ENCODE data around the gene HIRA. TPM values are rescaled to one million over a fixed set of nuclear protein-coding genes. Genes with fewer than 3 reads are reported as not detected.

HIRA gene
- total and polyA plus RNA-seq, 8 donors, result 6.4 to 47.2 (median 12.6) TPM

DNA sequence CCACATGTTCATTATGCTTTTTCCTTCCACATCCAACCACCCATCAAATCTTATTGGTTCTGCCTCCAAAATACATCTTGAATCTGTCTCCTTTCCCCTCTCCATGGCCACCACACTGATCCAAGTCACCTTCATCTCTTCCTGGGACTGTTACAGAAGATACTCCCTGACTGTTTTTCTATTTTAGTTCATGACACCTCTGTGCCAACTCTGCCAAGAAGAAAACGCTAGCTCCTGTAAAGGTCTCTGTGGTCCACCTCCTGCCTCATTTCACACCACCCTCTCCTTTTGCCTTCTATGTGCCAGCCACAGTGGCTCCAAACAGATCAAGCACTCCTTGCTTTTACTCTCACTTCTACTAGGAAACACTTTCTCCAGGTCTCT, 81.1 kb downstream of the HIRA start:
- no peak for DNase-seq
- Histone ChIP-seq H3K4me3 (no peak overlapping the region), H3K27me3 (no peaks in the 10 kb centered on the region), H3K4me1 (no peaks in the 10 kb centered on the region), H3K9me3 (no peaks in the 10 kb centered on the region), H3K36me3 (peaks cover 71 to 100% (median 100%) of the 10 kb centered on the region in 4 donors), H3K27ac (no peak overlapping the region)
- WGBS, 5 donors, result 90 to 100% (median 93%) methylated on average over 1 of the region's 1 CpG
- TF ChIP-seq POLR2AphosphoS5 (IDR thresholded peaks at IDR 0.05) (no peak), POLR2A (IDR thresholded peaks at IDR 0.05) (no peak), EP300 (IDR thresholded peaks at IDR 0.05) (no peak)
- intact Hi-C loops (cut with DNase I; ENCODE audit: low total_unique reads), result no loop called here

GRCh38 chr22:19349778-19350475, 81.6 kb downstream of the HIRA start:
- Histone ChIP-seq H3K9me3 (no peaks in the 10 kb centered on the region), H3K36me3 (peaks cover 68 to 100% (median 100%) of the 10 kb centered on the region in 4 donors), H3K27me3 (no peaks in the 10 kb centered on the region), H3K4me1 (no peaks in the 10 kb centered on the region), H3K4me3 (no peak overlapping the region), H3K27ac (no peak overlapping the region)
- intact Hi-C loops (cut with DNase I; ENCODE audit: low total_unique reads), result no loop called here
- WGBS, 5 donors, result 90 to 97% (median 94%) methylated on average over 5 of the region's 5 CpGs
- no peak for TF ChIP-seq POLR2AphosphoS5 (IDR thresholded peaks at IDR 0.05)
- no peak for TF ChIP-seq POLR2A (IDR thresholded peaks at IDR 0.05)
- TF ChIP-seq, protein P1, sequence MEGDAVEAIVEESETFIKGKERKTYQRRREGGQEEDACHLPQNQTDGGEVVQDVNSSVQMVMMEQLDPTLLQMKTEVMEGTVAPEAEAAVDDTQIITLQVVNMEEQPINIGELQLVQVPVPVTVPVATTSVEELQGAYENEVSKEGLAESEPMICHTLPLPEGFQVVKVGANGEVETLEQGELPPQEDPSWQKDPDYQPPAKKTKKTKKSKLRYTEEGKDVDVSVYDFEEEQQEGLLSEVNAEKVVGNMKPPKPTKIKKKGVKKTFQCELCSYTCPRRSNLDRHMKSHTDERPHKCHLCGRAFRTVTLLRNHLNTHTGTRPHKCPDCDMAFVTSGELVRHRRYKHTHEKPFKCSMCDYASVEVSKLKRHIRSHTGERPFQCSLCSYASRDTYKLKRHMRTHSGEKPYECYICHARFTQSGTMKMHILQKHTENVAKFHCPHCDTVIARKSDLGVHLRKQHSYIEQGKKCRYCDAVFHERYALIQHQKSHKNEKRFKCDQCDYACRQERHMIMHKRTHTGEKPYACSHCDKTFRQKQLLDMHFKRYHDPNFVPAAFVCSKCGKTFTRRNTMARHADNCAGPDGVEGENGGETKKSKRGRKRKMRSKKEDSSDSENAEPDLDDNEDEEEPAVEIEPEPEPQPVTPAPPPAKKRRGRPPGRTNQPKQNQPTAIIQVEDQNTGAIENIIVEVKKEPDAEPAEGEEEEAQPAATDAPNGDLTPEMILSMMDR (IDR thresholded peaks at IDR 0.05), result no peak
- TF ChIP-seq EP300 (IDR thresholded peaks at IDR 0.05), result no peak
- no peak for DNase-seq

DNA sequence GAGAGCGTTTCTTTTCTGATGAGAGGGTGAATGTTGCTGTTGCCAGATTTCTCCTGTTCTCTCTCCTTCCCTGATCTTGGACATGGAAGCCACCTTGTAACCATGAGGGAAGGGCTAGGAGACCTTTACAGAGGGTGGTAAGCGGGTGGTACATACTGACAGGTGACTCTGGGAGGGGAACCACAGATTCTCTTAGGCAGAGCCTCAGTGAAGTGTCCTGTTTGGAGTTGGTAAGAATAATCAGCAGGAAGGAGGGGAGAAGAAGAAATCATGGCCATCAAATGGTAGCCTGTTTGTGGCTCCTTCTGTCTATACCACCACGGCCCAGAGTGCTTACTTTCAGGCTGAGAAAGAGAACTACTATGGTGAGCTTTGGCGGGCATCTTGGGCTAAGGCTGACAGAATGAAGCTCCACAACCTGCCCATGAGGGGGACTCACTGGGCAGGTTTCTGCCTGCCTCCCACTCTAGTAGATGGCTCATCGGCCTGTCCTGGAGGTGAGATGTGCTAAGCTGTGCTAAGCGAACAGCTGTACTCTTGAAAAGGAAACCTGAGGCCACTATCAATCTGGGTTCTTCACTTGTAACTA, 84.8 kb downstream of the HIRA start:
- no peaks in the 10 kb centered on the region for H3K4me1 ChIP-seq
- DNase-seq, result no peak
- no peaks in the 10 kb centered on the region for H3K27me3 ChIP-seq
- intact Hi-C loops (cut with DNase I; ENCODE audit: low total_unique reads), result no loop called here
- peaks cover 54 to 98% (median 94%) of the 10 kb centered on the region in 4 donors for H3K36me3 ChIP-seq
- H3K9me3 ChIP-seq, result no peaks in the 10 kb centered on the region
- no peak overlapping the region for H3K27ac ChIP-seq
- 97 to 99% (median 98%) methylated on average over 6 of the region's 6 CpGs for WGBS, 5 donors
- no peak overlapping the region for H3K4me3 ChIP-seq
- no peak for TF ChIP-seq EP300 (IDR thresholded peaks at IDR 0.05)
- no peak for TF ChIP-seq POLR2AphosphoS5 (IDR thresholded peaks at IDR 0.05)
- TF ChIP-seq POLR2A (IDR thresholded peaks at IDR 0.05), result no peak
- TF ChIP-seq, protein P1 (IDR thresholded peaks at IDR 0.05), result no peak

GRCh38 chr22:19344420-19344819, 87.1 kb downstream of the HIRA start:
- no peak for DNase-seq
- Histone ChIP-seq H3K36me3 (peaks cover 37 to 98% (median 91%) of the 10 kb centered on the region in 4 donors), H3K4me3 (no peak overlapping the region), H3K27ac (no peak overlapping the region), H3K27me3 (no peaks in the 10 kb centered on the region), H3K4me1 (no peaks in the 10 kb centered on the region), H3K9me3 (no peaks in the 10 kb centered on the region)
- intact Hi-C loops (cut with DNase I; ENCODE audit: low total_unique reads), result no loop called here
- 86 to 94% (median 88%) methylated on average over 1 of the region's 1 CpG for WGBS, 5 donors
- TF ChIP-seq, protein P1 (IDR thresholded peaks at IDR 0.05), result no peak
- TF ChIP-seq POLR2AphosphoS5 (IDR thresholded peaks at IDR 0.05) (no peak), POLR2A (IDR thresholded peaks at IDR 0.05) (no peak), EP300 (IDR thresholded peaks at IDR 0.05) (no peak)

DNA sequence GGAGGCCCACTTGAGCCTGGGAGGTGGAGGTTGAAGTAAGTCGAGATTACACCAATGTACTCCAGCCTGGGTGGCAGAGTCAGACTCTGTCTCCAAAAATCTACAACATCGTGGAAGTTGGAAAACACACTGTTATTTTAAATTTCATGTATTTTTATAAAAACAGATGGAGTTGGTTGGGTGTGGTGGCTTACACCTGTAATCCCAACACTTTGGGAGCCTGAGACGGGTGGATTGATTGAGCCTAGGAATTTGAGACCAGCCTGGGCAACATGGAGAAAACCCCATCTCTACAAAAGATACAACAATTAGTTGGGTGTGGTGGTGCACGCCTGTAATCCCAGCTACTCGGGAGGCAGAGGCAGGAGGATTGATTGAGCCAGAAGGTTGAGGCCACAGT, 88.1 kb downstream of the HIRA start:
- H3K27me3 ChIP-seq, result no peaks in the 10 kb centered on the region
- H3K27ac ChIP-seq, result no peak overlapping the region
- peaks cover 0 to 4% (median 3%) of the 10 kb centered on the region in 4 donors for H3K9me3 ChIP-seq
- no peak overlapping the region for H3K4me3 ChIP-seq
- 93 to 99% (median 97%) methylated on average over 5 of the region's 5 CpGs for WGBS, 5 donors
- no peaks in the 10 kb centered on the region for H3K4me1 ChIP-seq
- H3K36me3 ChIP-seq, result peaks cover 42 to 98% (median 91%) of the 10 kb centered on the region in 4 donors
- TF ChIP-seq EP300 (IDR thresholded peaks at IDR 0.05), result no peak
- TF ChIP-seq, protein P1 (IDR thresholded peaks at IDR 0.05), result no peak
- no peak for TF ChIP-seq POLR2AphosphoS5 (IDR thresholded peaks at IDR 0.05)
- no peak for DNase-seq
- intact Hi-C loops (cut with DNase I; ENCODE audit: low total_unique reads), result no loop called here

All from stomach (tissue), 9 donors.